ENCODE results near the gene NUDT3.
A peak's percentile ranks its signal among the peaks of the same experiment; 100 is the strongest.
"Not testable (repeated sequence)": the region's sequence is repeated elsewhere in the genome, so short reads cannot be mapped to it uniquely, and the experiment has no call there.

The NUDT3 gene

DNA sequence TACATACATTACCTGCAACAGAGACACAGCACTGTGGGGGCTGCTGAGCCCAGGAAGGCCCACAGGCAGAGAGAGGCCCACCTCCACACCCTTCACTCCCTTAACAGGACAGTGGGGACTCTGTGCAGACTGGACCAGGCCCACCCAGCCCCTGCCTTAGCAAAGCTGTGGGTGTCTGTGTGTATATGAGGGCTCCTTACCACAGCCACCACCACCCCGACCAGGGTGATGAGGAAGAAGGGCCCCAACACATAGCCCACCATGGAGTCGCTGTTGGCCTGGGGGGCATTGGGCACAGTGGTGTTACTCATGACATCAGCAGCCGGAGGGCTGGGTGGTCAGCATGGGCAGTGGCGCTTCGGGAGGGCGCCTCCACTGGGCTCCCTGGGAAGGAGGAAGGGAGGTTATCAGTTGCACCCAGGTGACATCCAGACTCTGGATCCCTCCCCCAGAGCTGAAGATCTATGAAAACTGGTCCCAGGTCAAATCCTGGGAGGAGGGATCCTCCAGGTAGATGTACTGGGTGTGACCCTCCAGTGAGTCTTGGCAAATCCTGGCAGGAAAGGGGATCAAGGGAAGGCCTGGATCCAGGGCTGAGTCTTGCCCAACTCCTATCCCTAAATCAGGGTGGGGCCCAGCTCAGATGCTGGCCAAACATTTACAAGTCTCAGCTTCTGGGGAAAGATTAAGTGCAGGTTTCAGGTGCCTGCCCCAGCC is 144.8 kb downstream of the NUDT3 start:
- DNase-seq = no peak

- DNase-seq = no peak
These were observed 145.7 kb downstream of the NUDT3 start for GRCh38 chr6:34246563-34247391.

DNA sequence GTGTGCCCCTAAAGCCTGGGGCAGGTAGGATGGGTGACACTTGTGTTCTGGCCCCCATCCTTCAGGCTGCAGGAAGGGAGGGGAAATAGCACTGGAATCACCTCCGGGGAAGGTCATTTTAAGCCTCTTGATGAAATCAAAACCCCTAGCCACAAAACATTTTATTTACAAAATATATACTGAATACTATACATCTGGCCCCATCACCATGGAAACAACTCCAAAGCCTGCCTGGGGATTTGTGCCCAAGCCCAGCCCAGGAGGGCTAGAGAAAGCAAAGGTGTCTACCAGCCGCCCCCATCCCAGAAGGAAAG is 146.3 kb downstream of the NUDT3 start:
- no peak for DNase-seq

- not testable (repeated sequence) for DNase-seq
These were observed 146.7 kb downstream of the NUDT3 start for GRCh38 chr6:34245761-34246140.

- not testable (repeated sequence) for DNase-seq
These were observed 147.3 kb downstream of the NUDT3 start for GRCh38 chr6:34245032-34245760.

- DNase-seq = no peak
These were observed 148.3 kb downstream of the NUDT3 start for GRCh38 chr6:34243901-34244884.

DNA sequence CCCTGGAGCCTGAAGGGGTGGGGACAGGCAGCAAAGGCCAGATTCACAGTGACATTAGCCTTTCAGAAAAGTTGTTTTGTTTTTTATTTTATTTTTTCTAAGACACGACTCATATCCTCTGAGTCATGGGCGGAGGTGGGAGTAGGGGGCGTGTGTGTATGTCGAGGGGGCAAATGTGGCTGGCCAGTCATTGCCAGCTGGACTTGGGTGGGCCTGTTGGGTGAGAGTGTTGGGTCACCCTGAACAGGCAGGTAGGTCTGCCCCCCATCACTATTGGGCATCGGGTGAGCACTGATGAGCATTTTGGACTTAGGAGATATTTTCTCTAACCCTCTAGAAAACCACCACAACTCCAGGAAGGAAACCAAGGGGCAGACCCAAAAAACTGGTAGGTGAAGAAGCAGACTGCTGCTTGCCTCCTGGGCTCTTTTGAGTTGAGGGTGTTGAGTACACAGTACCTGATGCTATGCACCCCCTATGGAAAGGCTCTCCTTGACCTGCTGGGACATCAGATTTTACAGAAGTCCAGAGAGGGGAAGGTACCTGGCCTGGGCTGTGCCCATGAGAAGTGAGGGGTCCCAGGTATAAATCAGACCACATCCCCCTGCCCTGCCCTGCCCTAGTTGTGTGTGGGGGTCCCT is 149.2 kb downstream of the NUDT3 start:
- no peak for DNase-seq

DNA sequence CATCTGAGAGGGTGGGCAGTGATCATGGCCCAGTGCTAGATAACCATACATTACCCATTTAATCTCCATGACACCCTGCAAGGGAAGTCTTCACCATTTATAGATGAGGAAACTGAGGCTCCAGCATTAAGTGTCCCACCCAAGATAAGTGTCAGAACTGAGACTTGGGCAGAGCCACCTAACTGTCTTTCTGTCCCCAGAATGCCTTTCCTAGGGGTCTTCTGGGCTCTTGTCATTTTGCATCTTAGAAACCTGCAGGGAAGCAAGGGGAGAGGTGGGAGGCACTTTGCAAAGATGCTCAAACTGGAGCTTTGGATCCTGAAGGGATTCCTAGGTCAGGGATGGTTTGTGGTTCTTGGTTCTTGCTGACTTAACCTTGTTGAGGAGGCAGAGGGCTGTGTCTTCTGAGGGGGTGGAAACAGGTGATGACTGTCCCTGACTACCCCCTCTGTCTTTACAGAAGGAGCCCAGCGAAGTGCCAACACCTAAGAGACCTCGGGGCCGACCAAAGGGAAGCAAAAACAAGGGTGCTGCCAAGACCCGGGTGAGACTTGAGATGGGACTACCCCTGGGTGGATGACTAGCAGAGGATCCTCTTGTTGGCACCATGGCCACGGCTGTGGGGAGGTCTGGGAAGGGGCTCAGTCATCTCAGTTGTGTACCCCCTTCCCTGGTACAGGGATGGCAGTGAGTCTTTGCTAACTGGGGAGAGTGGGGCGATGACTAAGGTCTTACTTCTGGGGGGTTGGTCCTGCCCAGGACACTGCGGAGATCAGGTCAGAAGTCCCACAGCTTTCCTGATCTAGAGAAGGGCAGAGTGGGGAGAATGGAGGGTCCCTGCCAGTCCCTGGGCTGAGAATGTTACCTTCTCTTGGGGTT is 150.0 kb downstream of the NUDT3 start:
- DNase-seq = no peak

DNA sequence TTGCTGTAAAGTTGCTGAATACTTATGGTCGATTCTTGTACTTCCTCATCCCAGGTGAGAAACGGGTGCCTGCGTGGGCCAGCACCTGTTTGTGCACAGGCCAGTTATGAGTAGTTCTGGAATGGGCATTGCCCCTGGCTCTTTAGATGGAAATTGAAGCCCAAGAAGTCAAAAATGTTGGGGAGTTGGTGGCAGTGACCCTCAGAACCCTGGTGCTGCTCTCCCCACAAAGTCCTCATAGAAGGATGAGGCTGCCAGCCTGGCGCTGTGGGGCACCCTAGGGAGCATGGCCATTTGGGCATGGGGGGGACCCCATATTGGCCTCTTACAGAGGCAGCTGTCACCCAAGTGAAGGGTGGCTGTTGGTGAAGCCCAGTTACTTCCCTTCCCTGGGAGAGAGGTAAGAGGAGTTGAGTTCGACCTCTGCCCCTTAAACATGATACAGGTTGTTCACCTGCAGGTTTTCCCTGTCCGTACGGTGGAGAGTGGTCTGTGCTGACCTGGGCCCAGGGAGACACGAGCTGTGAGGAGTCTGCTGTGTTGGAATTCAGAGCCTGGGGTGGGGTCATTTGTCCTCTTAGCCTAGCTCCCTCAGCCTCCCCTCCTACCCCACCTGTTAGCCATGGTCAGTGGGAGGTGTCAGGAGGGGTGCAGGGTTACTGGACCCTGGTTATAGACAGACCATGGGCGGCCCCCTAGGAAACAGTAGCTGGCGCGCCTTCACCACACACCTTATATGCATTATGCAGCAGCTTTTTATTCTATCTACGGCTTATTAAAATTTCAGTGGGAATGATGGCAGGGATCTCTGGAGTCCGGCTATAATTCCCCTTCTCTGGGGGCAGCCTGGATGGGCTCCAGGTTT is 150.9 kb downstream of the NUDT3 start:
- no peak for DNase-seq

DNA sequence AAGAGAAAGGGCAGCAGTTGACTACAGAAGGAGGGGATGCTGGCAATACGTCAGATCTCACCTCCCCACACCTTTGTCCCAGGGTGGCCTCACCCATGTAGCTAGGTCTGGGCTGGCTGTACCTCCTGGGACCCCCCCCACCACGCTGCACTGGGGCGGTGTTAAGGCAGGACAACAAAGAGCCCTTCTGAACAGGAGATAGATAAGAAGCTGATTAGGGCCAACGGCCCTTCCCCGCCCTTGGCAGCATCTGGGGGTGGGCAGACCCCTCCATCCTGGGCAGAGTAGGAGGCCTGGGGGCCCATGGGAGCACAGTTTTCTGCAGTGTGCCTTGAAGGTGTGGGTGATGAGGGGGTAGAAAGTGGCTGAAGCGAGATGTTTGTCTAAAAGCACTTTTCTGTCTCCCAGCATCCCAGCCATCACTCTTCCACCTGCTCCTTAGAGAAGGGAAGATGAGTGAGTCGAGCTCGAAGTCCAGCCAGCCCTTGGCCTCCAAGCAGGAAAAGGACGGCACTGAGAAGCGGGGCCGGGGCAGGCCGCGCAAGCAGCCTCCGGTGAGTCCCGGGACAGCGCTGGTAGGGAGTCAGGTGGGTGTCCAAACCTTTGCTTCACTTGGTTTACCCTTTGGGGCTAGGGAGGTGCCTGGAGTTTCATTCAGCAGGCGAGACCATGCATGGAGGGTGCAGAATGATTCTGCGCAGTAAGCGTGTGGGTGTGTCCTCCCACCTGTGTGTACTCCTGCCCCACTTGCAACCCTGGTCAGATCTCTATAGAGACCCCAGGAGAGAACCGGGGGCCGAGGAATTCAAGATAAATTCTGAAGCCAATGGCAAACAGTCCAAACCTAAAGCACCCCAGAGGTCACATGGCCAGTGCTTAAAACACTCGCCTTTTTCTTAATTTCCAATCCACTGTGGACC is 151.9 kb downstream of the NUDT3 start:
- no peak for DNase-seq

- no peak for DNase-seq
These were observed 152.6 kb downstream of the NUDT3 start for GRCh38 chr6:34239893-34240292.

DNA sequence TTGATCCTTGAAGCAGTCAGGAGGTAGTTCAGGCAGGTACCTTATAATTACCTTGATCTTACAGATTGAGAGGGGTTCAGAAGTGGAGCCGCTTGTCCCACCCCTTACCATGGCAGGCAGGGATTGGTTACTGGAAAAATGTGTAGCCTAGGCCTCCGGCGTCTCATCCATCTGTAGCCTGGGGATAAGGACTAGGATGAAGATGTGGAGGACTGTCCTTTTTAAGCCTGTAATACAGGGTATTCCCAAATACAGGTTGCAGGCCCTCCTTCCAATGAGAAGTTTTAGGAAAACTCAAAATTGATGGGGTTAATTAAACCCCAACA is 153.0 kb downstream of the NUDT3 start:
- no peak for DNase-seq

GRCh38 chr6:34238585-34239499 is 153.6 kb downstream of the NUDT3 start:
- no peak for DNase-seq

DNA sequence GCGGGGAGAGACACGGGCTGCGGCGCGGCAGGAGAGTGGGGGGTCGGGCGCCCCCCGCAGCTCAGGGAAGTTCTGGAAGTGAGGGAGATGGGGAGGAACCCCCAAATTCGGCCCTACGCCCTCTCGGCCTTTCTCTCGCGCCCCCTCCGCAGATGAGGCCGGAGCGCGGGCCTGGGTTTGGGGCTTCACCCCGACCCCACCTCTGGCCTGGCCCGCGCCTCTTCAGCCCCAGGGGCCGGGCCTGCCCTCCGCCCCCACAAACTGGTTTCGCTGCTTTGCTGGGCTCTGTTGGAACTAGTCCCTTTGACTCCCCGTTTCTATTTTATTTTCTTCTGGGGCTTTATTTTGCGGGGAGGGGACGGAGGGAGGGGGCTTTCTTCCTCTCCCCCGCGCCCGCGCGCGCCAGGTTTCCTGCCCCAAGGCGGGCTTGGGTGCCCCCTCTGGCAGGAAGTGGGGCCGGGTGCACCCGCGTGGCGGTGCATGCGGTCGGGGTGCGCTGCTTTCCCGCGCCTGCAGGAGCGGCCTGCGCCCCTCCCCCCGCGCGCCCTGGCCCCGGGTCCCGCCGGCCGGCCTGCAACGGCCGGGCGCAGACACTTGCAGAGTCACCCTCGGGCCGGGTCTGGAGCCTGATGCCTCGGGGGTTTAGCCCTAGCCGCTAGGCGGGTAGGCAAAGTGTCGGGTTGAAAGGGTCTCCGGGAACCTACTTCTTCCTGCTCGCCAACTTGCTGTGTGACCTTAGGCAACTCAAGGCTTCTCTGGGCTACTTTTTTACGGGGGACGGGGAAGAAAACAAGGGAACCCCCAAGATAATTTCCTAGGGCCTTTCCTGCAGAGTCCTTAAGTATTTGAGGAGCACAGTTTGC is 154.5 kb downstream of the NUDT3 start:
- no peak for DNase-seq

DNA sequence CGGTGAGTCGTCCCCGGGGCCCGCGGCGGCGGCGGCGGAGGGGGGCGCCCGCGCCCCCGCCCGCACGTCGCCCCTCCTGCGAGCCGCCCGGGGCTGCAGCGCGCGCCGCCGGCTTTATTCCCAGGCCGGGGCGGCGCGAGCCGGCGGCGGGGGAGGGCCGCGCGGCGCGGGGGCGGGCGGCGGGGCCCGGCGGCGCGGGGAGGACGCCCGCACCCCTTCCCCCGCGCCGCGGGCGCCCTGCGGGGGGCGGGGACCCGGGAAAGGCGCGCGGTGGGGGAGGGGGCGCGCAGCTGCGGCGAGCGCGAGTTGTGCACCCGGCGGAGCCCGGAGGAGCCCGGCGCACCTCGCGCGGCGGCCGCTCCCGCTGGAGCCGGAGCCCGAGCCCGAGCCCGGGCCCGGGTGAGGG is 155.2 kb downstream of the NUDT3 start:
- DNase-seq = no peak

DNA sequence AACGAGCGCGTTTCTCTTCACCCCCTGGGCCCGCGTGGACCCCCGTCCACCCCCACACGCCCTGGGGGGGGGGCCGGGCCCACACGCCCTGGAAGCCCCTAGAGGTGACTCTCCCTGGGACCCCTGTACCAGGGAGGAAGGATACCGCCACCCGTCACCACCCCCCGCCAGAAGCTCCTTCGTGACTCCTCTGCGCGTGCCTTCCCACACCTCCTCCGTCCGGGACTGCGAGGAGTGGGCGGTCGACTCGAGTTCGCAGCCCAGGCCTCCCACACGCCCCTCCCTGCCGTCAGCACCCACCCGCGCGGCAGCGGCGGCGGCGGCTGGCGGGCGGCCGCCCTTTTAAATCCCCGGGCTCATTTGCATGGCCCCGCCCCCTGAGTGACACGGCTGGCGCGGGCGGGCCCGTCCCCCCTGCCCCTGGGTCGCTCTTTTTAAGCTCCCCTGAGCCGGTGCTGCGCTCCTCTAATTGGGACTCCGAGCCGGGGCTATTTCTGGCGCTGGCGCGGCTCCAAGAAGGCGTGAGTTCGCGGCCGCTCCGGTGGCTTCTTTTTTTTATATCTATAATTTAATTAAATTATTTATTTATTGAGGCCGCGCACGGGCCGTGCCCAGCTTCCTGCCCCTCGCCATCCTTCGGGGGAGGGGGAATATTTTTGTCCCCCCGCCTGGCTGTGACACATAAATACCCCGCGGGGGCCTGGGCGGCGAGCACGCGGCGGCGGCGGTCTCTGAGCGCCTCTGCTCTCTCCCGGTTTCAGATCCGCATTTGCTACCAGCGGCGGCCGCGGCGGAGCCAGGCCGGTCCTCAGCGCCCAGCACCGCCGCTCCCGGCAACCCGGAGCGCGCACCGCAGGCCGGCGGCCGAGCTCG is 155.8 kb downstream of the NUDT3 start, which contains the start of gene HMGA1:
Gene HMGA1 (plus strand): TSS at position 431 of the 873 bp plus-strand sequence. CDS start 3,908 bp downstream, outside the sequence.
- DNase-seq = peak; percentile 82
